LNCAP (cell line): Measurements from ENCODE around the gene CHRM2.

ENCODE experiments used
- CTCF ChIP-seq: fragments of 450-650 bp; IDR thresholded peaks from 2 replicates; pipeline ENCODE4 v1.5.1; 2017; ENCODE audit warnings: mild to moderate bottlenecking

Gene CHRM2

GRCh38 chr7:136883046-136883445 is 14.6 kb downstream of the CHRM2 start:
- TF ChIP-seq CTCF: no peak

GRCh38 chr7:136884492-136884891 is 16.0 kb downstream of the CHRM2 start:
- TF ChIP-seq CTCF: no peak

- no peak for TF ChIP-seq CTCF
These were observed 18.9 kb downstream of the CHRM2 start for GRCh38 chr7:136887317-136887716.

- TF ChIP-seq CTCF: no peak
These were observed 21.9 kb downstream of the CHRM2 start for GRCh38 chr7:136890399-136890798.

GRCh38 chr7:136891850-136892249 is 23.4 kb downstream of the CHRM2 start:
- no peak for TF ChIP-seq CTCF

- TF ChIP-seq CTCF: no peak
These were observed 26.3 kb downstream of the CHRM2 start for GRCh38 chr7:136894789-136895188.

- no peak for TF ChIP-seq CTCF
These were observed 29.2 kb downstream of the CHRM2 start for GRCh38 chr7:136897676-136898075.

GRCh38 chr7:136900005-136900404 is 31.6 kb downstream of the CHRM2 start:
- TF ChIP-seq CTCF: no peak
